Measurements from ENCODE around the gene ECI2. TPM values are rescaled to one million over a fixed set of nuclear protein-coding genes. Genes with fewer than 3 reads are reported as not detected.

The ECI2 gene
- total and polyA plus RNA-seq, 2 donors (not counting 3 experiments of a cell fraction or from before 2014, with no cell fraction given) = 33.5 to 91.0 TPM

GRCh38 chr6:4169028-4169789, 33.8 kb upstream of the ECI2 start:
- H3K36me3 ChIP-seq (ENCODE audit: control insufficient read depth in 2 of 2, extremely low read depth in 1 of 2, insufficient read depth in 2 of 2, low read length in 2 of 2) = no peaks in the 10 kb centered on the region
- intact Hi-C loops (cut with micrococcal nuclease) = no loop called here
- no peak overlapping the region for H3K4me2 ChIP-seq (ENCODE audit: insufficient read depth, low read length)
- H3K27me3 ChIP-seq (ENCODE audit: control insufficient read depth in 2 of 2, insufficient read depth in 2 of 2, low read length in 2 of 2) = no peaks in the 10 kb centered on the region
- no TSS peak for BruUV-seq (replicated peaks)
- FAIRE-seq (no peak), DNase-seq (ENCODE audit: low read depth, low spot score) (no peak)
- no peaks in the 10 kb centered on the region for H3K9me1 ChIP-seq (replicated peaks; ENCODE audit: control insufficient read depth, extremely low read depth, insufficient read depth, low read length)
- TF ChIP-seq MYC (IDR thresholded peaks at IDR 0.05; ENCODE audit: low read depth, low read length) = no peak
- no peak for TF ChIP-seq MAX (IDR thresholded peaks at IDR 0.05; ENCODE audit: insufficient read depth, insufficient read length)
- no peak for TF ChIP-seq EZH2 (IDR thresholded peaks at IDR 0.05; ENCODE audit: borderline replicate concordance, low read depth, low read length, severe bottlenecking)
- TF ChIP-seq JUN (IDR thresholded peaks at IDR 0.05; ENCODE audit: borderline replicate concordance, insufficient read depth, insufficient read length, low read depth) = no peak
- no peak for TF ChIP-seq FOS (IDR thresholded peaks at IDR 0.05; ENCODE audit: borderline replicate concordance, insufficient read depth, low read length)
- H3K27ac ChIP-seq (ENCODE audit: insufficient read depth, low read depth, low read length) = no peak overlapping the region
- CTCF ChIA-PET = no interaction called here
- no peak overlapping the region for H2AFZ ChIP-seq (ENCODE audit: low read depth, low read length)
- H3K79me2 ChIP-seq (ENCODE audit: control insufficient read depth, insufficient read depth, low read length) = no peaks in the 10 kb centered on the region
- POLR2A ChIA-PET = no interaction called here
- no peak overlapping the region for H3K4me3 ChIP-seq (replicated peaks in 1 of 3; ENCODE audit: insufficient read depth in 1 of 3, low read depth in 1 of 3, low read length in 3 of 3)
- dilution Hi-C loops (cut with MboI; ENCODE audit: extremely low pct_ligation_motif_present, low sequenced_read_pairs) = no loop called here
- no peaks in the 10 kb centered on the region for H4K20me1 ChIP-seq (replicated peaks; ENCODE audit: control insufficient read depth, extremely low read depth, insufficient read depth, low read length)
- H3K9me3 ChIP-seq (replicated peaks; ENCODE audit: control insufficient read depth, insufficient read depth, low read length) = no peaks in the 10 kb centered on the region
- H3K4me1 ChIP-seq (ENCODE audit: control insufficient read depth, extremely low read depth, insufficient read depth, low read length) = no peaks in the 10 kb centered on the region
- no peak overlapping the region for H3K9ac ChIP-seq (replicated peaks; ENCODE audit: extremely low read depth, insufficient read depth, low read length)

GRCh38 chr6:4167833-4168232, 32.5 kb upstream of the ECI2 start:
- TF ChIP-seq CTCF (IDR thresholded peaks at IDR 0.05; ENCODE audit: extremely low read depth in 1 of 2, insufficient read depth in 1 of 2, low read depth in 1 of 2, low read length in 2 of 2) (no peak), POLR2AphosphoS5 (IDR thresholded peaks at IDR 0.05; ENCODE audit: insufficient read depth, low read depth, low read length) (no peak), POLR2A (IDR thresholded peaks at IDR 0.05; ENCODE audit: low read depth, low read length) (no peak), MYC (IDR thresholded peaks at IDR 0.05; ENCODE audit: low read depth, low read length) (no peak), FOS (IDR thresholded peaks at IDR 0.05; ENCODE audit: borderline replicate concordance, insufficient read depth, low read length) (no peak), GATA2 (IDR thresholded peaks at IDR 0.05; ENCODE audit: insufficient read depth, insufficient read length, low read depth, low read length) (no peak), MAX (IDR thresholded peaks at IDR 0.05; ENCODE audit: insufficient read depth, insufficient read length) (no peak), JUN (IDR thresholded peaks at IDR 0.05; ENCODE audit: borderline replicate concordance, insufficient read depth, insufficient read length, low read depth) (no peak), EZH2 (IDR thresholded peaks at IDR 0.05; ENCODE audit: borderline replicate concordance, low read depth, low read length, severe bottlenecking) (no peak)
- Histone ChIP-seq H3K9me1 (replicated peaks; ENCODE audit: control insufficient read depth, extremely low read depth, insufficient read depth, low read length) (no peaks in the 10 kb centered on the region), H3K36me3 (ENCODE audit: control insufficient read depth in 2 of 2, extremely low read depth in 1 of 2, insufficient read depth in 2 of 2, low read length in 2 of 2) (no peaks in the 10 kb centered on the region), H3K4me1 (ENCODE audit: control insufficient read depth, extremely low read depth, insufficient read depth, low read length) (no peaks in the 10 kb centered on the region), H4K20me1 (replicated peaks; ENCODE audit: control insufficient read depth, extremely low read depth, insufficient read depth, low read length) (no peaks in the 10 kb centered on the region), H3K9ac (replicated peaks; ENCODE audit: extremely low read depth, insufficient read depth, low read length) (no peak overlapping the region), H3K79me2 (ENCODE audit: control insufficient read depth, insufficient read depth, low read length) (no peaks in the 10 kb centered on the region), H3K4me2 (ENCODE audit: insufficient read depth, low read length) (no peak overlapping the region), H3K9me3 (replicated peaks; ENCODE audit: control insufficient read depth, insufficient read depth, low read length) (no peaks in the 10 kb centered on the region), H2AFZ (ENCODE audit: low read depth, low read length) (no peak overlapping the region), H3K4me3 (replicated peaks in 1 of 3; ENCODE audit: insufficient read depth in 1 of 3, low read depth in 1 of 3, low read length in 3 of 3) (no peak overlapping the region), H3K27ac (ENCODE audit: insufficient read depth, low read depth, low read length) (no peak overlapping the region), H3K27me3 (ENCODE audit: control insufficient read depth in 2 of 2, insufficient read depth in 2 of 2, low read length in 2 of 2) (no peaks in the 10 kb centered on the region)
- DNase-seq (ENCODE audit: low read depth, low spot score) (no peak), FAIRE-seq (no peak)
- dilution Hi-C loops (cut with MboI; ENCODE audit: extremely low pct_ligation_motif_present, low sequenced_read_pairs) = no loop called here
- intact Hi-C loops (cut with micrococcal nuclease) = no loop called here
- no TSS peak for BruUV-seq (replicated peaks)
- CTCF ChIA-PET = no interaction called here
- POLR2A ChIA-PET = no interaction called here
